GM12878 (cell line): ENCODE data around the gene ISG15. TPM values are rescaled to one million over a fixed set of nuclear protein-coding genes. Genes with fewer than 3 reads are reported as not detected.

Experiments
- ATAC-seq: fragments of 200-7000 bp; cut with Tn5 transposase; 3 replicates; pipeline ENCODE4 v1.9.1; 2020; ENCODE audit warnings: mild to moderate bottlenecking, moderate library complexity
- BruUV-seq: library from RNA; stranded (reverse); fragments of 400-500 nt; replicated peaks from 2 replicates; lab custom pipeline; 2021; lab: Mats Ljungman, UMichigan
- CTCF ChIA-PET: fragments of 300-600 bp; sonication (Branson Sonifier 250); formaldehyde crosslinking; extraction: SDS; loops from one replicate; lab custom pipeline; 2021; ENCODE audit warnings: inconsistent platforms; lab: Yijun Ruan, JAX
- POLR2A ChIA-PET: fragments of 350-600 bp; formaldehyde crosslinking; extraction: SDS; loops from one replicate; lab custom pipeline; 2021; ENCODE audit warnings: inconsistent platforms; lab: Charles Lee
- RAD21 ChIA-PET: fragments of 300-600 bp; sonication (Branson Sonifier 250); formaldehyde crosslinking; loops from one replicate; lab custom pipeline; 2023; ENCODE audit warnings: antibody characterized with exemption; ENCODE audit not compliant: unreplicated experiment; lab: Charles Lee
- SMC1A ChIA-PET: fragments of 300-600 bp; sonication (Branson Sonifier 250); formaldehyde crosslinking; loops from one replicate; lab custom pipeline; 2023; ENCODE audit not compliant: unreplicated experiment, uncharacterized antibody; lab: Charles Lee
- DNase-seq: peaks from one replicate; pipeline ENCODE4 v3.0.0-alpha.2; 2011; ENCODE audit warnings: low read depth, low spot score
- FAIRE-seq: peaks from 3 replicates; lab custom pipeline; 2011; peaks lifted over from hg19 to GRCh38; lab: Jason Lieb, UNC
- H2AFZ ChIP-seq: 2 replicates; pipeline ENCODE4 v1.6.0; 2011; ENCODE audit warnings: low read depth, low read length, control low read depth; ENCODE audit not compliant: control insufficient read depth
- H3K27ac ChIP-seq: 2 replicates; pipeline ENCODE4 v1.5.1; 2011; ENCODE audit warnings: control low read depth; ENCODE audit not compliant: control insufficient read depth, insufficient read depth
- H3K27me3 ChIP-seq, 2 experiments: replicated peaks in 1 of 2; 2 replicates each; pipeline versions ENCODE4 v1.6.0 to v1.6.1; 2011; ENCODE audit warnings: low read length in 1 of 2; ENCODE audit not compliant: control insufficient read depth in 2 of 2, insufficient read depth in 2 of 2
- H3K36me3 ChIP-seq, 2 experiments: 2 replicates each; pipeline ENCODE4 v1.5.1; 2011; ENCODE audit warnings: low read length in 1 of 2; ENCODE audit not compliant: control insufficient read depth in 2 of 2, insufficient read depth in 2 of 2
- H3K4me1 ChIP-seq: 2 replicates; pipeline ENCODE4 v1.6.1; 2011; ENCODE audit warnings: mild to moderate bottlenecking, low read length, moderate library complexity, mixed read lengths; ENCODE audit not compliant: control insufficient read depth, insufficient read depth
- H3K4me2 ChIP-seq: 2 replicates; pipeline ENCODE4 v1.6.0; 2011; ENCODE audit warnings: control low read depth; ENCODE audit not compliant: control insufficient read depth, insufficient read depth
- H3K4me3 ChIP-seq: fragments of 200-600 bp; sonication (generic); 2 replicates; pipeline ENCODE4 v1.5.1; 2016
- H3K79me2 ChIP-seq: 2 replicates; pipeline ENCODE4 v1.6.0; 2011; ENCODE audit warnings: low read length; ENCODE audit not compliant: control insufficient read depth, insufficient read depth
- H3K9ac ChIP-seq: 2 replicates; pipeline ENCODE4 v1.8.0; 2011; ENCODE audit warnings: low read length, control low read depth, mixed read lengths; ENCODE audit not compliant: control insufficient read depth, insufficient read depth
- H3K9me3 ChIP-seq: replicated peaks from 3 replicates; pipeline ENCODE4 v1.5.1; 2011; ENCODE audit warnings: mild to moderate bottlenecking, low read length; ENCODE audit not compliant: control insufficient read depth, insufficient read depth
- H4K20me1 ChIP-seq: 2 replicates; pipeline ENCODE4 v1.6.0; 2011; ENCODE audit not compliant: control insufficient read depth, insufficient read depth
- DPF2 ChIP-seq: fragments of 450-650 bp; IDR thresholded peaks from 2 replicates; pipeline ENCODE4 v1.6.1; 2017; ENCODE audit warnings: mild to moderate bottlenecking
- FOS ChIP-seq: IDR thresholded peaks from 3 replicates; pipeline ENCODE4 v1.6.1; 2011; ENCODE audit warnings: borderline replicate concordance; ENCODE audit not compliant: insufficient read length; ENCODE audit errors: extremely low read depth
- HDGF ChIP-seq: fragments of 450-650 bp; IDR thresholded peaks from 2 replicates; pipeline ENCODE4 v1.6.1; 2016; ENCODE audit warnings: antibody characterized with exemption
- NFXL1 ChIP-seq: fragments of 450-650 bp; IDR thresholded peaks from 2 replicates; pipeline ENCODE4 v1.6.1; 2017; ENCODE audit warnings: antibody characterized with exemption, mild to moderate bottlenecking, borderline replicate concordance
- NR2C1 ChIP-seq: fragments of 450-650 bp; IDR thresholded peaks from 2 replicates; pipeline ENCODE4 v1.6.1; 2017; ENCODE audit warnings: antibody characterized with exemption, mild to moderate bottlenecking, moderate library complexity
- NR2C2 ChIP-seq: IDR thresholded peaks from 2 replicates; pipeline ENCODE4 v1.6.1; 2011; ENCODE audit warnings: borderline replicate concordance, low read depth; ENCODE audit not compliant: control insufficient read depth, insufficient read length
- PRDM15 ChIP-seq: fragments of 450-650 bp; formaldehyde crosslinking; IDR thresholded peaks from 2 replicates; pipeline ENCODE4 v1.4.0; 2020; ENCODE audit warnings: mild to moderate bottlenecking, moderate library complexity
- SPI1 ChIP-seq: IDR thresholded peaks from 2 replicates; pipeline ENCODE4 v1.6.1; 2011; ENCODE audit warnings: low read depth, mild to moderate bottlenecking, low read length, moderate library complexity, borderline replicate concordance; ENCODE audit not compliant: insufficient read depth
- ZBTB40 ChIP-seq: fragments of 450-650 bp; IDR thresholded peaks from 2 replicates; pipeline ENCODE4 v1.6.1; 2016; ENCODE audit warnings: mild to moderate bottlenecking, moderate library complexity, borderline replicate concordance
- WGBS: methylation state at CpG from one replicate; pipeline ENCODE4 v1.1.6; 2016; ENCODE audit warnings: low lambda C conversion rate; ENCODE audit not compliant: insufficient replicate concordance, insufficient coverage; ENCODE audit errors: missing lambda C conversion rate; 5-methylcytosine and 5-hydroxymethylcytosine counted together
- in situ Hi-C: fragments of 300-500 bp; cut with MboI; formaldehyde crosslinking; loops from 9 replicates; pipeline ENCODE4 v1.14.3; 2018; ENCODE audit warnings: mixed read lengths
- intact Hi-C: fragments of 100-400 bp; cut with micrococcal nuclease; formaldehyde crosslinking; loops from one replicate; pipeline ENCODE4 v1.14.2; 2022; ENCODE audit not compliant: unreplicated experiment
- polyA plus RNA-seq, 11 experiments: library from polyadenylated mRNA; depleted of rRNA in 4 of 11; unstranded in 6 of 11; stranded (reverse) in 5 of 11; fragments of >200 nt; fragmentation: Nextera tagmentation in 4 of 11; fragmentation: Illumina TruSeq in 1 of 11; extraction: Ambion mirVana in 4 of 11; extraction: Trizol in 1 of 11; gene quantifications; 1 replicate in 1 of 11; 2 replicates in 10 of 11; pipeline versions ENCODE4 v1.2.1 to v1.2.3, GENCODE V29; 2011 to 2016; ENCODE audit warnings: inconsistent platforms in 2 of 11, missing spikeins in 2 of 11, low read depth in 1 of 11
- total RNA-seq, 4 experiments: library from RNA; depleted of rRNA in 3 of 4; stranded (reverse); fragments of >200 nt in 3 of 4; fragmentation: Illumina TruSeq in 1 of 4; extraction: Trizol in 1 of 4; gene quantifications; 2 replicates each; pipeline versions ENCODE4 v1.2.1 to v1.2.3, GENCODE V29; 2013 to 2021

ISG15 gene
- total and polyA plus RNA-seq, 10 of the 15 experiments (the other 5 are each of a cell fraction or from before 2014, with no cell fraction given): 7.8 to 384 (median 274) TPM

GRCh38 chr1:967466-968343 is 45.6 kb upstream of the ISG15 start:
- ATAC-seq (no peak), FAIRE-seq (no peak), DNase-seq (no peak)
- H2AFZ ChIP-seq: no peak overlapping the region
- in situ Hi-C loops (no loop called here), intact Hi-C loops (no loop called here)
- RAD21 ChIA-PET: interaction anchor here (0.8 to 1.1 kb wide), 3 partner anchors 25 to 62 kb away, joined by 3 to 5 read pairs (median 4); no protein-coding TSS in a partner anchor
- H3K27me3 ChIP-seq: no peaks in the 10 kb centered on the region
- no TSS peak for BruUV-seq
- no peak overlapping the region for H3K27ac ChIP-seq
- SMC1A ChIA-PET: interaction anchor here (0.7 kb wide), 1 partner anchor 17 kb away, joined by 3 read pairs; no protein-coding TSS in a partner anchor
- H3K79me2 ChIP-seq: no peaks in the 10 kb centered on the region
- H3K9me3 ChIP-seq: no peaks in the 10 kb centered on the region
- H3K4me1 ChIP-seq: peaks cover 9% of the 10 kb centered on the region
- H4K20me1 ChIP-seq: no peaks in the 10 kb centered on the region
- no peak overlapping the region for H3K4me3 ChIP-seq
- CTCF ChIA-PET: no interaction called here
- H3K36me3 ChIP-seq: no peaks in the 10 kb centered on the region; a peak in 1 of 4 replicates
- peak overlapping the region; percentile 97; the same call in 1 of the 2 replicates for H3K4me2 ChIP-seq
- WGBS: 60% methylated on average over 23 of the region's 23 CpGs
- POLR2A ChIA-PET: interaction anchor here (1.1 kb wide), 1 partner anchor 14 kb away, joined by 3 read pairs; the partner anchor contains the start of gene PERM1
- no peak overlapping the region for H3K9ac ChIP-seq
- TF ChIP-seq NFXL1 (no peak), HDGF (no peak), PRDM15 (no peak), DPF2 (no peak), NR2C1 (no peak), NR2C2 (no peak), SPI1 (no peak), ZBTB40 (no peak), FOS (no peak)
